ENCODE results near the gene ZCCHC14. TPM values are rescaled to one million over a fixed set of nuclear protein-coding genes. Genes with fewer than 3 reads are reported as not detected.
A peak's percentile ranks its signal among the peaks of the same experiment; 100 is the strongest.

The ZCCHC14 gene
- total and polyA plus RNA-seq, 2 of the 13 experiments (the other 11 are each of a cell fraction or from before 2014, with no cell fraction given) = 12.4 to 12.5 TPM

DNA sequence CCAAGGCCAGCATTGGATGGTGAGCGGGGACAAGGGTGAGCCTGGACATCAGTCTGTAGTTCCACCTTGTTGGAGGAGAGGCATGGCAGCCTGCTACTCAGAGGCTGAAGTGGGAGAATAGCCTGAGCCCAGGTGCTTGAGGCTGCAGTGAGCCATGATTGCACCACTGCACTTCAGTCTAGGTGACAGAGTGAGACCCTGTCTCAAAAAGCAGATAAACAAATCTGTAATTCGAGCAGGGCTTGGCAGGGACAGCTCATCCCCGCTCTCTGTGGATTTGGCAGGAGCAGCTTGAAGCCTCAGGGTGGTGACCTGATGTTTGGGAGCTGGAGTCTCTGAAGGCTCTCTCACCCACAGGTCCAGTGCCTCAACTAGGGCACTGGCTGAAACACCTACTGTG is 38.6 kb upstream of the ZCCHC14 start (continued):
- no peak for TF ChIP-seq ZNF614 (CRISPR knock-in tag; IDR thresholded peaks at IDR 0.05; ENCODE audit: borderline replicate concordance)
- no peak for TF ChIP-seq ZNF562 (CRISPR knock-in tag; IDR thresholded peaks at IDR 0.05; ENCODE audit: borderline replicate concordance)
- TF ChIP-seq ZFP91 (CRISPR knock-in tag; IDR thresholded peaks at IDR 0.05; ENCODE audit: borderline replicate concordance) = peak; percentile 57; the same call in 1 of the 2 replicates
- TF ChIP-seq, protein P1, sequence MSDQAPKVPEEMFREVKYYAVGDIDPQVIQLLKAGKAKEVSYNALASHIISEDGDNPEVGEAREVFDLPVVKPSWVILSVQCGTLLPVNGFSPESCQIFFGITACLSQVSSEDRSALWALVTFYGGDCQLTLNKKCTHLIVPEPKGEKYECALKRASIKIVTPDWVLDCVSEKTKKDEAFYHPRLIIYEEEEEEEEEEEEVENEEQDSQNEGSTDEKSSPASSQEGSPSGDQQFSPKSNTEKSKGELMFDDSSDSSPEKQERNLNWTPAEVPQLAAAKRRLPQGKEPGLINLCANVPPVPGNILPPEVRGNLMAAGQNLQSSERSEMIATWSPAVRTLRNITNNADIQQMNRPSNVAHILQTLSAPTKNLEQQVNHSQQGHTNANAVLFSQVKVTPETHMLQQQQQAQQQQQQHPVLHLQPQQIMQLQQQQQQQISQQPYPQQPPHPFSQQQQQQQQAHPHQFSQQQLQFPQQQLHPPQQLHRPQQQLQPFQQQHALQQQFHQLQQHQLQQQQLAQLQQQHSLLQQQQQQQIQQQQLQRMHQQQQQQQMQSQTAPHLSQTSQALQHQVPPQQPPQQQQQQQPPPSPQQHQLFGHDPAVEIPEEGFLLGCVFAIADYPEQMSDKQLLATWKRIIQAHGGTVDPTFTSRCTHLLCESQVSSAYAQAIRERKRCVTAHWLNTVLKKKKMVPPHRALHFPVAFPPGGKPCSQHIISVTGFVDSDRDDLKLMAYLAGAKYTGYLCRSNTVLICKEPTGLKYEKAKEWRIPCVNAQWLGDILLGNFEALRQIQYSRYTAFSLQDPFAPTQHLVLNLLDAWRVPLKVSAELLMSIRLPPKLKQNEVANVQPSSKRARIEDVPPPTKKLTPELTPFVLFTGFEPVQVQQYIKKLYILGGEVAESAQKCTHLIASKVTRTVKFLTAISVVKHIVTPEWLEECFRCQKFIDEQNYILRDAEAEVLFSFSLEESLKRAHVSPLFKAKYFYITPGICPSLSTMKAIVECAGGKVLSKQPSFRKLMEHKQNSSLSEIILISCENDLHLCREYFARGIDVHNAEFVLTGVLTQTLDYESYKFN (CRISPR knock-in tag; conservative IDR thresholded peaks at IDR 0.05) = peak; percentile 57
- TF ChIP-seq NCOR1 (IDR thresholded peaks at IDR 0.05; ENCODE audit: borderline replicate concordance, low read length) = no peak
- TF ChIP-seq, protein P2, sequence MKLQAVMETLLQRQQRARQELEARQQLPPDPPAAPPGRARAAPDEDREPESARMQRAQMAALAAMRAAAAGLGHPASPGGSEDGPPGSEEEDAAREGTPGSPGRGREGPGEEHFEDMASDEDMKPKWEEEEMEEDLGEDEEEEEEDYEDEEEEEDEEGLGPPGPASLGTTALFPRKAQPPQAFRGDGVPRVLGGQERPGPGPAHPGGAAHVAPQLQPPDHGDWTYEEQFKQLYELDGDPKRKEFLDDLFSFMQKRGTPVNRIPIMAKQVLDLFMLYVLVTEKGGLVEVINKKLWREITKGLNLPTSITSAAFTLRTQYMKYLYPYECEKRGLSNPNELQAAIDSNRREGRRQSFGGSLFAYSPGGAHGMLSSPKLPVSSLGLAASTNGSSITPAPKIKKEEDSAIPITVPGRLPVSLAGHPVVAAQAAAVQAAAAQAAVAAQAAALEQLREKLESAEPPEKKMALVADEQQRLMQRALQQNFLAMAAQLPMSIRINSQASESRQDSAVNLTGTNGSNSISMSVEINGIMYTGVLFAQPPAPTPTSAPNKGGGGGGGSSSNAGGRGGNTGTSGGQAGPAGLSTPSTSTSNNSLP (IDR thresholded peaks at IDR 0.05; ENCODE audit: low read depth, low read length) = no peak
- TF ChIP-seq FOXK1 (CRISPR knock-in tag; IDR thresholded peaks at IDR 0.05; ENCODE audit: borderline replicate concordance, low read depth) = peak; percentile 24; the same call in 1 of the 2 replicates
- no peak for TF ChIP-seq ZNF101 (CRISPR knock-in tag; IDR thresholded peaks at IDR 0.05; ENCODE audit: borderline replicate concordance, low read depth)
- no peak for TF ChIP-seq TP53 (CRISPR knock-in tag; conservative IDR thresholded peaks at IDR 0.05)
- 0 out of 2 replicates have a peak, but pooled peaks have one; percentile 17 for TF ChIP-seq IKZF5 (CRISPR knock-in tag; IDR thresholded peaks at IDR 0.05)
- TF ChIP-seq NFE2 (CRISPR knock-in tag; IDR thresholded peaks at IDR 0.05) = no peak
- no peak for TF ChIP-seq LCORL (IDR thresholded peaks at IDR 0.05)
- peak; percentile 89 for TF ChIP-seq LCORL (CRISPR knock-in tag; IDR thresholded peaks at IDR 0.05)
- TF ChIP-seq ZBTB38 (CRISPR knock-in tag; IDR thresholded peaks at IDR 0.05) = 0 out of 2 replicates have a peak, but pooled peaks have one; percentile 36
- no peak for TF ChIP-seq NONO (IDR thresholded peaks at IDR 0.05)
- TF ChIP-seq NONO (CRISPR knock-in tag; conservative IDR thresholded peaks at IDR 0.05) = no peak
- TF ChIP-seq ZNF800 (CRISPR knock-in tag; IDR thresholded peaks at IDR 0.05) = no peak
- no peak for TF ChIP-seq ZBTB1 (CRISPR knock-in tag; IDR thresholded peaks at IDR 0.05; ENCODE audit: borderline replicate concordance)
- TF ChIP-seq NFKBIZ (CRISPR knock-in tag; IDR thresholded peaks at IDR 0.05) = no peak
- TF ChIP-seq SETDB1 (CRISPR knock-in tag; IDR thresholded peaks at IDR 0.05; ENCODE audit: borderline replicate concordance) = no peak
- TF ChIP-seq KDM5A (IDR thresholded peaks at IDR 0.05; ENCODE audit: borderline replicate concordance, low read length) = no peak

All from HepG2 (cell line).